ELF-1 (cell line): ENCODE data around the gene CLIC5.

Experiments
- DNase-seq: peaks from one replicate; pipeline ENCODE4 v3.0.0-alpha.2; 2016; ENCODE audit warnings: low read depth, low spot score

Gene CLIC5

GRCh38 chr6:46035242-46035641 is 19.6 kb upstream of the CLIC5 start:
- DNase-seq, result no peak

GRCh38 chr6:46032110-46032998 is 16.7 kb upstream of the CLIC5 start:
- DNase-seq, result peak; percentile 10

- DNase-seq, result no peak
Measured at GRCh38 chr6:46029602-46030001, 13.9 kb upstream of the CLIC5 start.

- DNase-seq, result no peak
Measured at GRCh38 chr6:46026307-46026706, 10.6 kb upstream of the CLIC5 start.

- DNase-seq, result no peak
Measured at GRCh38 chr6:46025573-46025972, 9.9 kb upstream of the CLIC5 start.

- DNase-seq, result no peak
Measured at GRCh38 chr6:46024124-46024769, 8.6 kb upstream of the CLIC5 start.

GRCh38 chr6:46023216-46023915 is 7.7 kb upstream of the CLIC5 start:
- DNase-seq, result no peak

GRCh38 chr6:46022106-46022948 is 6.7 kb upstream of the CLIC5 start:
- no peak for DNase-seq

- DNase-seq, result no peak
Measured at GRCh38 chr6:46017726-46018125, 2.1 kb upstream of the CLIC5 start.

GRCh38 chr6:46016063-46016608 is 476 bp upstream of the CLIC5 start:
- DNase-seq, result no peak

- peak; percentile 85 for DNase-seq
Measured at GRCh38 chr6:46014511-46015118, 1.0 kb downstream of the CLIC5 start.

GRCh38 chr6:46014046-46014445 is 1.6 kb downstream of the CLIC5 start:
- DNase-seq, result peak; percentile 9

- DNase-seq, result no peak
Measured at GRCh38 chr6:46013639-46014038, 2.0 kb downstream of the CLIC5 start.

GRCh38 chr6:46012834-46013233 is 2.8 kb downstream of the CLIC5 start:
- DNase-seq, result no peak

- peak; percentile 22 for DNase-seq
Measured at GRCh38 chr6:46011188-46012085, 4.2 kb downstream of the CLIC5 start.

GRCh38 chr6:46010771-46011170 is 4.9 kb downstream of the CLIC5 start:
- DNase-seq, result peak; percentile 7

GRCh38 chr6:46010270-46010669 is 5.4 kb downstream of the CLIC5 start:
- no peak for DNase-seq

- DNase-seq, result no peak
Measured at GRCh38 chr6:46002264-46002663, 13.4 kb downstream of the CLIC5 start.

GRCh38 chr6:46000905-46001304 is 14.8 kb downstream of the CLIC5 start:
- DNase-seq, result no peak

GRCh38 chr6:45998524-45998923 is 17.1 kb downstream of the CLIC5 start:
- no peak for DNase-seq
